ENCODE measurements around the gene GPR15LG. TPM values are rescaled to one million over a fixed set of nuclear protein-coding genes. Genes with fewer than 3 reads are reported as not detected.
"Not testable (repeated sequence)": the region's sequence is repeated elsewhere in the genome, so short reads cannot be mapped to it uniquely, and the experiment has no call there.

GPR15LG gene
- total RNA-seq, 2 donors from 2014 or later: not detected

DNA sequence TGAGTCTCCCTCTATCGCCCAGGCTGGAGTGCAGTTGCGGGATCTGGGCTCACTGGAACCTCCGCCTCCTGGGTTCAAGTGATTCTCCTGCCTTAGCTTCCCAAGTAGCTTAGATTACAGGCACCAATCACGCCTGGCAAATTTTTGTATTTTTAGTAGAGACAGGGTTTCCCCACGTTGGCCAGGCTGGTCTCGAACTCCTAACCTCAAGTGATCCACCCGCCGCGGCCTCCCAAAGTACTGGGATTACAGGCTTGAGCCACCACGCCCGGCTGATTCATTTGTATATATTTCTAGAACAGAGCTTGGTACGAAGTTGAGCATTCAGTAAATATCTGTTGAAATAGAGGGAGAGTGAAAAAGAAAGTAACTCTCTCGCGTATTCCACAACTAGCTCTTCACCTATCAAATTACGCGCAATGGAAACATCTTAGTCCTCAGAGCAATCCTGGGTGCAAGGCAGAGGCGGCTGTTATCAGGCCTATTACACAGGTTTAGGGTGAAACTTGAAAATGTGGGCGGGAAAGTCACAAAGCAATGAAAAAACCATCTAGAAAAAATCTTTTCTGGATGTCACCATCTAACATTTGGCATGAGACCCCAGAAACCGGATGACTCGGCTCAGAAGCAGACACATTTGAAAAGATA is 35.0 kb upstream of the GPR15LG start:
- Histone ChIP-seq H3K27ac (peak overlapping the region; percentile 57 to 92), H3K36me3 (peaks cover 10% of the 10 kb centered on the region), H3K4me3 (peak overlapping the region; percentile 89), H3K4me1 (ENCODE audit: control insufficient read depth in 1 of 2, low read depth in 2 of 2) (peaks cover 14 to 17% of the 10 kb centered on the region in 2 donors), H3K27me3 (replicated peaks; ENCODE audit: insufficient read depth) (no peaks in the 10 kb centered on the region), H3K9me3 (no peaks in the 10 kb centered on the region)
- DNase-seq (ENCODE audit: low spot score): peak; percentile 4
- TF ChIP-seq, protein P1, sequence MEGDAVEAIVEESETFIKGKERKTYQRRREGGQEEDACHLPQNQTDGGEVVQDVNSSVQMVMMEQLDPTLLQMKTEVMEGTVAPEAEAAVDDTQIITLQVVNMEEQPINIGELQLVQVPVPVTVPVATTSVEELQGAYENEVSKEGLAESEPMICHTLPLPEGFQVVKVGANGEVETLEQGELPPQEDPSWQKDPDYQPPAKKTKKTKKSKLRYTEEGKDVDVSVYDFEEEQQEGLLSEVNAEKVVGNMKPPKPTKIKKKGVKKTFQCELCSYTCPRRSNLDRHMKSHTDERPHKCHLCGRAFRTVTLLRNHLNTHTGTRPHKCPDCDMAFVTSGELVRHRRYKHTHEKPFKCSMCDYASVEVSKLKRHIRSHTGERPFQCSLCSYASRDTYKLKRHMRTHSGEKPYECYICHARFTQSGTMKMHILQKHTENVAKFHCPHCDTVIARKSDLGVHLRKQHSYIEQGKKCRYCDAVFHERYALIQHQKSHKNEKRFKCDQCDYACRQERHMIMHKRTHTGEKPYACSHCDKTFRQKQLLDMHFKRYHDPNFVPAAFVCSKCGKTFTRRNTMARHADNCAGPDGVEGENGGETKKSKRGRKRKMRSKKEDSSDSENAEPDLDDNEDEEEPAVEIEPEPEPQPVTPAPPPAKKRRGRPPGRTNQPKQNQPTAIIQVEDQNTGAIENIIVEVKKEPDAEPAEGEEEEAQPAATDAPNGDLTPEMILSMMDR (IDR thresholded peaks at IDR 0.05): no peak
- no peak for ATAC-seq (ENCODE audit: insufficient number of reproducible peaks, low FRiP score, low read depth)

DNA sequence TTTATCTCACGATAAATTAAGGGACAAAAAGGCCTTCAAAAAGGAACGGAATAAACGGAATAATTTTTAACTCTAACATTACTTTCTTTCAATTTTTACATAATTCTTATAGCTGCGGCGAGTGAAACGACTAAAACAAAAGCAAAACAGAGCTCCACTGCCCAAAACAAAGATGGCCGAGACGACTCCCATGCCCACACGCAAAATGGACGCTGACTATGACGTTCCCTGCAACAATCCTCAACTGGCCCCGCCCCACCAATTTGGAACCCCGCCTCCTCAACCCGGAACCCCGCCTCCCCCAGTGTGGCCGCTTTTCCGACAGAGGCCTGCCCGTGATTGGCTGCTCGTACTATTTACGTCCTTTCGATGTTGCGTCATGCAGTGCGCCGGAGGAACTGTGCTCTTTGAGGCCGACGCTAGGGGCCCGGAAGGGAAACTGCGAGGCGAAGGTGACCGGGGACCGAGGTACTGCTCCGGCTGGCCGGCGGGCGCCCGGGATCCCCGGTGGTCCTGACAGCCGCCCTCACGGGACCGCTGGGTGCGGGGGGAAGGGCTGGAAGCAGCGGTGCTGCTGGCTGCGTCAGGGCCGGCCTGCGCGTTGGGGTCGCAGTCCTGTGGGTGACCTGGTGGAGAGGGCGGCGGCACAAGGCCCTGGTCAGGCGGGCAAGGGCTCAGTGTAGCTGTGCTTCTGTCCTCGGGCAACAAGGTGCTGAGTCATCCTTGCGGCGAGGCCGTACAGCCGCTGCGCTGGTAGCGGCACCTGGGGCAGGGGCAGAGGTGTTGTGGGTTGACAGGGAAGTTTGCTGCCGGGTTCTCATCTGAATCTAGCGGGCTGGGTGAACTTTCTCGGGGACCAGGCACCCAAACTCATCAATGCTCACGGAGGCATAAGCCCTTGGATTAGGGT is 34.2 kb upstream of the GPR15LG start, which contains the start of gene GHITM:
Gene GHITM (plus strand): TSS at position 384 of the 910 bp plus-strand sequence. CDS start 1,992 bp downstream, outside the sequence.
- Histone ChIP-seq H3K27ac (peak within 1 kb of the TSS; percentile 87 to 92), H3K27me3 (replicated peaks; ENCODE audit: insufficient read depth) (no peaks in the 10 kb centered on the region), H3K36me3 (peaks cover 18% of the 10 kb centered on the region), H3K4me3 (peak within 1 kb of the TSS; percentile 89), H3K9me3 (no peaks in the 10 kb centered on the region), H3K4me1 (ENCODE audit: control insufficient read depth in 1 of 2, low read depth in 2 of 2) (peaks cover 14 to 17% of the 10 kb centered on the region in 2 donors)
- TF ChIP-seq, protein P1 (IDR thresholded peaks at IDR 0.05): peak; percentile 49
- DNase-seq (ENCODE audit: low spot score) (peak; percentile 98), ATAC-seq (ENCODE audit: insufficient number of reproducible peaks, low FRiP score, low read depth) (peak; percentile 98)

DNA sequence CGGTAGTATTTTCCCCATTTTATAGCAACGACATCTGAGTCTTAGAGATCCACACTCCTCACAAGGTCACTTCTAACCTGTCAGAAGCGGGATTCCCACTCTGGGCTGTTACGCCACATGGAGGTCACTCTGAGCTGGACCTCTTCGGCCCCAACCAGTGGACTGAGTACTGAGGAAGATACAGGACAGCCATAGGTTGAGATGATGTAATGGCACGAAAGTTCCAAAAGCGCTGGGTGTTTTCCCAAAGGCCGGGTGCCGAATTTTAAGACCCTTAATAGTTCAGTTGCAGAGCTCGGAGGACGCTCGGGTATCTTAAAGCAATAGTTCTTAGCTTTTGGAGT is 33.6 kb upstream of the GPR15LG start:
- ATAC-seq (ENCODE audit: insufficient number of reproducible peaks, low FRiP score, low read depth) (no peak), DNase-seq (ENCODE audit: low spot score) (no peak)
- H3K27ac ChIP-seq: peak overlapping the region; percentile 87 to 92

DNA sequence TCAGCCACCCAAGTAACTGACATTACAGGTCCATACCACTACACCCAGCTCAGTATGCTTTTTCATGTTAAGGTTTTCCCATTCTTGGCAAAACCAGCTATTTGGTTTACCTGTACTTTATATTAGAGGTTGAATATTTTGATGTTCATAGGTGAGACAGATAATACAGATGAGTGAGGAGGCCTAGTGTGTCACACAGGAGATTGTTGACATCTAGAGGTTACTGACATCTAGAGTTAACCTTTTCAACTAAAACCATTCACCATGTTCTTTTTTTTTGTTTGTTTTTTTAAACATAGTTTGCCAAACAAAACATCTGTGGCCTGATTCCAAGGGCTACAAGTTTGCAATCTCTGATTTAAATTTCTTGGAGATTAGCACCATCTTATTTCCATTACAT is 26.3 kb upstream of the GPR15LG start:
- Histone ChIP-seq H3K36me3 (peaks cover 69% of the 10 kb centered on the region), H3K4me1 (ENCODE audit: control insufficient read depth in 1 of 2, low read depth in 2 of 2) (no peaks in the 10 kb centered on the region), H3K9me3 (no peaks in the 10 kb centered on the region), H3K27me3 (replicated peaks; ENCODE audit: insufficient read depth) (no peaks in the 10 kb centered on the region), H3K4me3 (no peak overlapping the region), H3K27ac (no peak overlapping the region)
- no peak for ATAC-seq (ENCODE audit: insufficient number of reproducible peaks, low FRiP score, low read depth)
- DNase-seq (ENCODE audit: low spot score): no peak
- TF ChIP-seq, protein P1 (IDR thresholded peaks at IDR 0.05): no peak

More for the DNA sequence above, 33.6 kb upstream of the GPR15LG start:
- TF ChIP-seq, protein P1 (IDR thresholded peaks at IDR 0.05): no peak
- peaks cover 24% of the 10 kb centered on the region for H3K36me3 ChIP-seq
- no peaks in the 10 kb centered on the region for H3K27me3 ChIP-seq (replicated peaks; ENCODE audit: insufficient read depth)
- H3K4me3 ChIP-seq: peak overlapping the region; percentile 89
- peaks cover 14 to 17% of the 10 kb centered on the region in 2 donors for H3K4me1 ChIP-seq (ENCODE audit: control insufficient read depth in 1 of 2, low read depth in 2 of 2)
- no peaks in the 10 kb centered on the region for H3K9me3 ChIP-seq

DNA sequence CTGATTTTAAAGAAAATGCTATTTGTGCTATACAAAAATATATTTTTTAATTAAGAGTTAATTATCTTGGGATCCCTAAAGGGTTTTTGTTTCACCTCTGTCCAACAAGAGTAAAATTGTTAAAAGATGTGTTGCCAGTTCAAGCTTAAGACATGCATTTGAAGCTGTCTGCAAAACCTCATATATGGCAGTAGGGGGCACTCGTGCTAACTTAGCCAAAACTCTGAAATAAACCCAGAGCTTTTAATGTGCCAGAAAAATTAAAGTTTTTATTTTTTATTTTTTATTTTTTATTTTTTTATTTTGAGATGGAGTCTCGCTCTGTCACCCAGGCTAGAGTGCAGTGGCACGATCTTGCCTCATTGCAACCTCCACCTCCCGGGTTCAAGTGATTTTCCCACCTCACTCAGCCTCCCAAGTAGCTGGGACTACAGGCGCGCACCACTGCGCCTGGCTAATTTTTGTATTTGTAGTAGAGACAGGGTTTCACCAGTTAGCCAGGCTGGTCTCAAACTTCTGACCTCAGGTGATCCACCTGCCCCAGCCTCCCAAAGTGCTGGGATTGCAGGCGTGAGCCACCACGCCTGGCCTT is 25.5 kb upstream of the GPR15LG start:
- not testable (repeated sequence) for H3K27me3 ChIP-seq (replicated peaks; ENCODE audit: insufficient read depth); ATAC-seq (ENCODE audit: insufficient number of reproducible peaks, low FRiP score, low read depth); H3K27ac ChIP-seq; H3K4me3 ChIP-seq; H3K9me3 ChIP-seq; DNase-seq (ENCODE audit: low spot score); H3K4me1 ChIP-seq (ENCODE audit: control insufficient read depth in 1 of 2, low read depth in 2 of 2)
- TF ChIP-seq, protein P1 (IDR thresholded peaks at IDR 0.05): peak; percentile 47
- peaks cover 66% of the 10 kb centered on the region for H3K36me3 ChIP-seq

Measured in thoracic aorta (tissue), 2 donors.